AG04449 (cell line): ENCODE results near the gene CDH10.

ENCODE experiments used
- CTCF ChIA-PET: fragments of 350-600 bp; formaldehyde crosslinking; extraction: SDS; loops from one replicate; lab custom pipeline; 2021; ENCODE audit warnings: antibody characterized with exemption; lab: Yijun Ruan, JAX
- POLR2A ChIA-PET: fragments of 400-600, 350-600 bp; formaldehyde crosslinking; extraction: SDS; loops from one replicate; lab custom pipeline; 2020; ENCODE audit warnings: antibody characterized with exemption, inconsistent platforms; lab: Yijun Ruan, JAX
- DNase-seq: peaks from one replicate; pipeline ENCODE4 v3.0.0-alpha.2; 2010; ENCODE audit warnings: low read depth, low spot score
- H3K4me3 ChIP-seq: 2 replicates; pipeline ENCODE4 v1.5.1; 2011; ENCODE audit warnings: low read depth, mild to moderate bottlenecking, control low read depth, low read length
- TF ChIP-seq, protein P1 (sequence below): IDR thresholded peaks from one replicate; pipeline ENCODE4 v1.5.1; 2011; ENCODE audit warnings: mild to moderate bottlenecking, moderate library complexity, low read length, control low read depth, inconsistent platforms; ENCODE audit not compliant: insufficient read depth; ENCODE audit errors: missing control alignments

Gene CDH10

DNA sequence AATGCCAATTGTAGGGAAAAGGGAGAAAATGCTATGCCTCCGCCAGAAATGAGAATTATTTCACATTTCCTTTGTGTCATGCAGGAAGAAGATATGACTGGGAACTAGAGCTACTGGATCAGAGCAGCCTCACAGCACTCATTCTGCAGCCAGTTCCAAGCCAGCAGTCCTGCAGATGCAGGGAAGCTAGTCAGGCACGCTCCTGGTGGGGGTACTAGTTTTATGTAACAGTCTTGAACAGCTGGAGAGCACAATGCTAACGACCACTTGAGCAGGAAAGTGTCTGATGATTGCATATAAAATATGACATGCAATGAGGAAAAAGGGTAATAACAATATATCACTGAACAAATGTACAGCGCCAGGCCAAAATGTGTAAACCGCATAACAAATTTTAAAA is 21.7 kb downstream of the CDH10 start:
- POLR2A ChIA-PET, result no interaction called here
- DNase-seq, result no peak
- CTCF ChIA-PET, result no interaction called here
- no peak overlapping the region for H3K4me3 ChIP-seq
- TF ChIP-seq, protein P1, sequence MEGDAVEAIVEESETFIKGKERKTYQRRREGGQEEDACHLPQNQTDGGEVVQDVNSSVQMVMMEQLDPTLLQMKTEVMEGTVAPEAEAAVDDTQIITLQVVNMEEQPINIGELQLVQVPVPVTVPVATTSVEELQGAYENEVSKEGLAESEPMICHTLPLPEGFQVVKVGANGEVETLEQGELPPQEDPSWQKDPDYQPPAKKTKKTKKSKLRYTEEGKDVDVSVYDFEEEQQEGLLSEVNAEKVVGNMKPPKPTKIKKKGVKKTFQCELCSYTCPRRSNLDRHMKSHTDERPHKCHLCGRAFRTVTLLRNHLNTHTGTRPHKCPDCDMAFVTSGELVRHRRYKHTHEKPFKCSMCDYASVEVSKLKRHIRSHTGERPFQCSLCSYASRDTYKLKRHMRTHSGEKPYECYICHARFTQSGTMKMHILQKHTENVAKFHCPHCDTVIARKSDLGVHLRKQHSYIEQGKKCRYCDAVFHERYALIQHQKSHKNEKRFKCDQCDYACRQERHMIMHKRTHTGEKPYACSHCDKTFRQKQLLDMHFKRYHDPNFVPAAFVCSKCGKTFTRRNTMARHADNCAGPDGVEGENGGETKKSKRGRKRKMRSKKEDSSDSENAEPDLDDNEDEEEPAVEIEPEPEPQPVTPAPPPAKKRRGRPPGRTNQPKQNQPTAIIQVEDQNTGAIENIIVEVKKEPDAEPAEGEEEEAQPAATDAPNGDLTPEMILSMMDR, result no peak

DNA sequence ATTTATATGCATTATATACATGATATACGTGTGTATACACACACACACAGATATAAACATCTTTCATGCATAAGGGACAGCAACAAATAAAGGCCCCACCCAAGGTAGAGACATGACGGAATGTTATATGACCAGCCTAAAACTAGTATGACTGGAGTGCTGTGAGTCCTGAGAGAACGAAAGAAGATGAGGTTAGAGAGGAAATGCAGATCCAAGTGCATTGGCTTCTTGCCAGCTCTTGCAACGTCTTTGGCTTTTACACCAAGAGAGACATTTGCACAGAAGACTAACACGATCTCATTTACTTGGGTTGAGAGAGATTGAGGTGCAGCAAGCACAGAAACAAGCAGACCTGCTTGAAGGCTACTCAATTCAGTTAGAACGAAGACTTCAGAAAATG is 23.0 kb downstream of the CDH10 start:
- CTCF ChIA-PET, result no interaction called here
- POLR2A ChIA-PET, result no interaction called here
- no peak overlapping the region for H3K4me3 ChIP-seq
- TF ChIP-seq, protein P1, result no peak
- no peak for DNase-seq

DNA sequence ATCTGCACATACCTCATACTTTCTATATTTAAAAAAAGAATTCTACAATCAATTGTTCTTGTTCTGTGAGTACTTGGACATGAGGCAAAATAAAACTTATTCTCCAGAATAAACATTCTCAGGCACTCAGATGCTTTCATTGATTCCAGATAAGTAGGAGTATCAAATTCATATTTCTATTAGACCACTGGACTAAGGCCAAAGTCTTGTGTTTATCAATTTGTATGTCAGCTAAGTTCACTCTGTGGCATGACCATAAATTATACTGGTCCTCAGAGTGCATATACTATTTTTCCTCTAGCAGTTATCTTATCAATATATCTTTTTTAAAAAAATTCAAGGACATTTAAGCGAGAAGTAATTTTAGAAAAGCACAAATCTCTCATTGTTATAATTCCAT is 28.2 kb downstream of the CDH10 start:
- ChIA-PET POLR2A (no interaction called here), CTCF (no interaction called here)
- no peak overlapping the region for H3K4me3 ChIP-seq
- TF ChIP-seq, protein P1, result no peak
- no peak for DNase-seq

DNA sequence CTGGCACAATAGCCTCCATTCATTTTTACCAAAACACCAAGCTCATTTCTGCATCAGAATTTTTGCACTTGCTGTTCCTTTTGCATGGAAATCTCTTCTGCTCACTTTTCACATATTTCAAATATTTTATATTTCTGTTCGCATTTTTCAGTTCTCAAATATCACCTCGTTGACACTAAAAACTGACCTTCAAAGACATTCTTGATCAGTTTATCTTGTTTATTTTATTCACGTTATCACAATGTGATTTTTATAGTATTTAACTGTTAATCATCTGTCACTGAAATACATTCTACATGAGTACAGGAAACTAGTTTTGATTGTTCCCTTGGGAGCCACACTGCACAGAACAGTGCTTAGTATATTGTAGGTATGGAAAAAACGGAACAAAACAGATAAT is 29.6 kb downstream of the CDH10 start:
- CTCF ChIA-PET, result no interaction called here
- no peak for DNase-seq
- no peak overlapping the region for H3K4me3 ChIP-seq
- POLR2A ChIA-PET, result no interaction called here
- TF ChIP-seq, protein P1, result no peak

DNA sequence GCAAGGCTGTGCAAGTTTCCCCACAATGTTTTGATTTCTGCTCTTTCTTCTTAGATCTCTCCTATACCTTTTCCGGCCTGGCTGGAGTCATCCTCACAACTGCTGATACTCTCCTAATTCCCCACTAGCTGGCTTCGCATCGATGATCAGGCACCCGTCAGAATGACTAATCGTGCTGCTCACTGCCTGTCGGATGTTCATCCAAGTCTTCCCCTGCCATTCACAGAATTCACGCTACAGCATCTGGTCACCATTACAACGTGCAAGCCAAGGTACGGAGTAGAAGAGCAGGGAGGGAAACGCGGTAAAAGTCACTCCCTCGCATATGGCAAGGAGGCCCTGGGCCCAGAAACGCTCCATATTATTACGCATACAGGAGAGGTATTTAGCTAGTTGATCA is 35.1 kb downstream of the CDH10 start:
- no peak overlapping the region for H3K4me3 ChIP-seq
- POLR2A ChIA-PET, result no interaction called here
- TF ChIP-seq, protein P1, result no peak
- CTCF ChIA-PET, result no interaction called here
- no peak for DNase-seq

DNA sequence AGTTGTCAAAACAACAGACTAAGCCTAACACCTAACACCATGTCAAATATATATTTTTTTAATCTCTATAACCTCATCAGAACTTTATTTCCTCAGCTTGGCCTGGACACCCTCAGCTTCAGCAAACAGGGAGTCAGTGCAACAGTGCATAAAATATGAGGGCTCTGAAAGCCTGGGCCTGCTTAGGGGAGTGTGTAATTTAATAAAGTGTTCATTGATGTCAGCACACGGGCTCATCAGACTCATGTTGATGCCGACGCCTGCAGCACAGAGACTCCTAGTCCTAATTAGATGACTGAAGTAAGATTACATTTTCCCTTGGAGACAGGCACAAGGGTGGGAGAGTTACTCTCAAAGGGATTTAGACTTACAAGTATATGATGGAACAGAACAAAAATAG is 37.8 kb downstream of the CDH10 start:
- ChIA-PET CTCF (no interaction called here), POLR2A (no interaction called here)
- TF ChIP-seq, protein P1, result no peak
- H3K4me3 ChIP-seq, result no peak overlapping the region
- DNase-seq, result no peak
